NCI-H2107 treated with DMSO at 0.1 percent for 48 hours (cell line): ENCODE results near the gene REN.

Source experiments
- DNase-seq: peaks from one replicate; lab custom pipeline; 2025; ENCODE audit not compliant: unreplicated experiment; lab: John Stamatoyannopoulos, UW

Gene REN

GRCh38 chr1:204134103-204134502, 32.0 kb downstream of the REN start:
- DNase-seq: no peak

GRCh38 chr1:204132718-204133117, 33.4 kb downstream of the REN start:
- DNase-seq: no peak

GRCh38 chr1:204131978-204132377, 34.2 kb downstream of the REN start:
- DNase-seq: no peak

- DNase-seq: no peak
Observed at GRCh38 chr1:204130981-204131892, 34.9 kb downstream of the REN start.

- DNase-seq: no peak
Observed at GRCh38 chr1:204130178-204130577, 36.0 kb downstream of the REN start.

GRCh38 chr1:204128964-204129896, 36.9 kb downstream of the REN start:
- peak; percentile 45 for DNase-seq

GRCh38 chr1:204128464-204128963, 37.6 kb downstream of the REN start:
- DNase-seq: no peak

- peak; percentile 60 for DNase-seq
Observed at GRCh38 chr1:204127597-204128242, 38.4 kb downstream of the REN start.

GRCh38 chr1:204126956-204127355, 39.2 kb downstream of the REN start:
- DNase-seq: no peak

GRCh38 chr1:204126386-204126785, 39.8 kb downstream of the REN start:
- no peak for DNase-seq

GRCh38 chr1:204125759-204126351, 40.3 kb downstream of the REN start:
- DNase-seq: no peak

- DNase-seq: no peak
Observed at GRCh38 chr1:204124639-204125038, 41.5 kb downstream of the REN start.

- no peak for DNase-seq
Observed at GRCh38 chr1:204123376-204123775, 42.8 kb downstream of the REN start.

- DNase-seq: no peak
Observed at GRCh38 chr1:204121840-204122555, 44.1 kb downstream of the REN start.

- no peak for DNase-seq
Observed at GRCh38 chr1:204116539-204116938, 49.6 kb downstream of the REN start.

GRCh38 chr1:204115116-204115515, 51.0 kb downstream of the REN start:
- no peak for DNase-seq

GRCh38 chr1:204114606-204115005, 51.5 kb downstream of the REN start:
- DNase-seq: no peak

GRCh38 chr1:204113896-204114295, 52.2 kb downstream of the REN start:
- DNase-seq: no peak

- no peak for DNase-seq
Observed at GRCh38 chr1:204112876-204113730, 53.0 kb downstream of the REN start.
